Right ventricle myocardium superior (tissue), 1 donor: ENCODE results near the gene MGAT5. TPM values are rescaled to one million over a fixed set of nuclear protein-coding genes. Genes with fewer than 3 reads are reported as not detected.

Experiments
- ATAC-seq: fragments of 200-7000 bp; cut with Tn5 transposase; one replicate; pipeline ENCODE4 v1.9.1; 2020; ENCODE audit warnings: mild to moderate bottlenecking; ENCODE audit not compliant: poor library complexity
- DNase-seq: peaks from one replicate; pipeline ENCODE4 v3.0.0-alpha.2; 2020
- intact Hi-C: fragments of 100-400 bp; cut with DNase I; formaldehyde crosslinking; loops from one replicate; pipeline ENCODE4 v1.11.2; 2022
- total RNA-seq: library from RNA; stranded (reverse); fragmentation: NEBNext Ultra II Directional; extraction: Animal tissue kit (Norgen Biotek cat#: 25700); gene quantifications from one replicate; pipeline ENCODE4 v1.2.1, GENCODE V29; 2021
- donor health status: DM: no; HTN: yes; CAD: no; lungs with severe emphysema.

The MGAT5 gene
- total RNA-seq, 1 donor from 2014 or later = 82.8 TPM

DNA sequence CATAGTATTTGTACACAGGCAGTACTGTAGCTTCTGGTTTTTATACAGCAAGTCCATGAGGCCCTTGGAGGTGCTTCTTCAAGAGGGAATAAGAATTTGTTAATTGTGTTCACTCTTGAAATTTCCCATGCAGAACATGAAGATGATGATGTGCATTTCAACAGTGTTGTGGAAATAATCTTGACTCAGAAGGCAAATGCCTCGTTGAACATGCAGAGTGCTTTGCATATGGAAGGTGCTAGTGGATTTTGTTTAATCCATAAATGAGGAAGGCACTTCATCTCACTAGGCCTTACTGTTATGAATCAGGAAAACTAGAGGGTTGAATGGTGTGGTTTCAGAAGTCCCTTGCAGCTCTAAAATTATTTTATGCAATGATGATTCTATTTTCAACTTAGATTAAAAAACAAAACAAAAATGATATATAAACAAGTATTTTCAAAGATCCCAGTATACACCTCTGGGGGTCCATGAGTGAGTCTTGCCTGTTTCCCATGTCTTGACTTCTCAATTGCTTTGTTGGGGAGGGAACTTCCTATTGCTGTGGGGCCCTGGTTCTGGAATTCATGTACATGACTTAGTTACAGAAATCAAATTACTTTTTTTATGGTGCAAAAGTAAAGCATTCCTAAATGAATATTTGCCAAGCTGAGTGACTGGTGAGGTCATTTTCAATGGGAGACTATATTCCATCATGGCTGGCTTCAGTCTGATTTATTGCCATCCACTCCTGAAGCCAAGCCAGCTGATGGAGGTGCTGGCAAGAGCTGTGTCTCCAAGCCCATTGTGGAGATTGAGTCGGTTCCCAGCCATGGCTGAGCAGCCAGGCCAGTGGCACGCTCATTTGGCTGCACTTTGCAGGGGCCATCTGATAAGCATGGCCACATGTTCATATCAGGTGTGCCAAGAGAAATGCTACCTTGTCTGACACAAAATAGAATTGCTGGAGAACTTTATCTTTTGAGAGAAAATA, 56.5 kb downstream of the MGAT5 start:
- ATAC-seq (peak; percentile 12), DNase-seq (no peak)
- intact Hi-C loops = no loop called here

DNA sequence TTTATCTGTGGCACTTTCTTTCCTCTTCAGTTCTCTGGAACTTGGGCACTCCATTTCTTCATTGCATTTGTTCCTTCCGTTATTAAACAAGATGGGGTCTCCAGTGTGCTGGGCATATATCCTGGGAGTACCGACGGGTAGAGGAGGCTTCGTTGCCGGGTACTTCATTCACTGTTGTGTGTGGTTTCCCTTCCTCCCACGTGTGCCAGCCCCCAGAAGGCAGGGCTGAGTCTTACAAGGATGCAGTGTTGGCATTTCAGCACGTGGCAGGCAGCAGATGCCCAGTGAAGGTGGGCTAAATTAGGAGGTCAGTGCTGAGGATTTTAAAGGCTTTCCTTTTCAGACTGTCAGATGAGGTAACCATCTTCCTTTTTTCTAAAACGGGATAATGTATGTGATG, 58.6 kb downstream of the MGAT5 start:
- DNase-seq = no peak
- no peak for ATAC-seq
- intact Hi-C loops = no loop called here

- ATAC-seq (peak; percentile 13), DNase-seq (no peak)
- intact Hi-C loops = no loop called here
Observed at GRCh38 chr2:134314202-134314601, 60.3 kb downstream of the MGAT5 start.

DNA sequence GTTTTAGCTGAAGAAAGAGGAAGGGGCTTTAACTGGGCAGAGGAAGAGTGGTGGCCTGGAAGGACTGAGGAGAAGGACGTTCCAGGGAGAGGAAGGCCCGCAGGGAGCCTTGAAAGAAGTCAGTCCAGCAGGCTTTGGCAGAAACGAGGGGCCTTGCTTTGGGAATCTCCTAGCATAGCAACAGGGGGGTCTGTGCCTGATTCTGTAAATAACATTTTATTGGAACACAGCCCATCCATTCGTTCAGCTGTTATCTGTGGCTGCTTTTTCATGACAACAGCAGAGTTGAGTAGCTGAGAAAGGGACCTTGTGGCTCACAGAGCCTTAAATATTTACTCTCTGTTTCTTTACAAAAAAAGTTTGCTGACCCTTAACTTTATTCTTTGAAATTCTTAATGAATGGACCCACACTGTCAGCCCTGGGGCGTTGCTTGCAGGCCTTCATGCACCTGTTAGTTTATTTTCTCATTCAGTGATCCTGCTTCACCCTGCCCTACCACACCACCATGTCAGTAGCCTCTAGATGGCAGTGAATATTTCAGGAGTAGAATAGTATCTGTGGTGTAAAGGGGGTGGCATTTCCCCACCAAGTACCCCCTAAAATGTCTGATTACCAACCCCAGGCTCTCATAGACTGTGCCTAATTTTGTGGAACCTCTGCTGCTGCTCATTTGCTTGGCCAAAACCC, 61.0 kb downstream of the MGAT5 start:
- DNase-seq = no peak
- intact Hi-C loops = no loop called here
- peak; percentile 50 for ATAC-seq

GRCh38 chr2:134315471-134315870, 61.6 kb downstream of the MGAT5 start:
- DNase-seq (no peak), ATAC-seq (no peak)
- intact Hi-C loops = no loop called here

DNA sequence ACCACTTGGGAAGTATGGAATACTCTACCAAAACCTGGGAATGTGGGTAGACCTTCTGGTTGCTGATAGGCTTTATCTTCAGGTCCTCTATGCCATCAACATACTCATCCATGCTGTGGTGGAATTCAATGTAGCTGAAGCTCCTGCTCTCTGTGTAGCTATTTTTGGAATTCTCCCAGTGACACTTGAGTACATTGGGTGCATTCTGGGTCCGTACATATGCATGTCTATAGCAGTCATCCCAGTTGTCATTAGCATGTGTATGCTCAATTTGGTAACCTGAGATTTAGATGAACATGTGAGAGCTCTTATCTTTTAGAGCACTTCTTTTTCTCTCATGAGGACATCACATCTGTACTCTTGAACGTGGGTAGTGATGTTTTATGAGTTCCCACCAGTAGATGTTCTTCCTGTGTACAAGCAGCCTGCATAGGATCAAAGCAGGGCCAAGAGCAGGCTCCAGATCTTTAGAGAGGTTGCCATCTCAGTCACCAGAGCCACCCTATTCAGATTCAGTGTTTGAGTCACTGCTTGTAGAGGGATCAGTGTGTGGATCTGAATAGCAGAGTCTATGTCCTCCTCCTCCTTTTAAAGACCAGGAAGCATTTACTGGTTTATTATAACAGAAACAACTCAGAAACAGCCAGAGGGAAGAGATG, 65.9 kb downstream of the MGAT5 start:
- intact Hi-C loops = no loop called here
- ATAC-seq (no peak), DNase-seq (no peak)

- DNase-seq = no peak
- intact Hi-C loops = no loop called here
Observed at GRCh38 chr2:134320930-134321329, 67.1 kb downstream of the MGAT5 start.

DNA sequence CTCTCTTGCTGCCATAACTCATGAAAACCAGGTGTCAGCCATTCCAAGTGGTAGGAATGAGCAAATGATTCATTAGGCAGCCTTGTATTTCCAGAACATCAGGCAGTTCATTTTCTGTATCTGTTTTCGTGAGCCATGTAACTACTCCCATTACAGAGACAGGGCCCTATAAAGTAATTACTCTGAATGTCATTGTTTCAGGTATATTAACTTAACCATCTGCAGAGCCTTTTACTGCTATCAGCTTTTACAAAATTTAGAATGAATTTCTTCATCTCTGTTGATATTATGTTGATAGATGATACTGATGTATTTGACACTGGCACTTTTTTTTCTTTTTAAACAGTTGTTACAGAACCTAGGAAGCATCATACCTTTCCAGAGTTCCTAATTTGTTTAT, 69.9 kb downstream of the MGAT5 start:
- DNase-seq (no peak), ATAC-seq (no peak)
- intact Hi-C loops = no loop called here

More at GRCh38 chr2:134320930-134321329, 67.1 kb downstream of the MGAT5 start:
- no peak for ATAC-seq

GRCh38 chr2:134324430-134324829, 70.6 kb downstream of the MGAT5 start:
- intact Hi-C loops = no loop called here
- peak; percentile 8 for ATAC-seq
- no peak for DNase-seq

DNA sequence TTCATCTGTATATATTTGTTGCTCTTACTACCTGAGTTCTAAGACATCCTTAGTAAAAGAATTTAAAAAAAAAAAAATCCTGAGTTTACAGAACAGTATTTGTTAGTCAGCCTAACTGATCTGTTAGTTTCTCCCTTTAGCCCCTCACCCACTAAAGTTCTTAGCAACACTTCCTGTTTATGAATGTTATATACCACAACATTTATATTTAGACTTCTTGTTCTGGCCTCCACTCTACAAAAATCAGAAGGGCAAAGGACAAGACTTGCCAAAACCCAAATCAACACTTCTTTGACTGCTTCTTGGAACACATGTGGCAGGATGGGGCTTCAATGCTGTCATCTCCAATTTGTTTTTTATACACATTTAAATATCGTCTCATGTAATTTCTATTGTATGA, 71.1 kb downstream of the MGAT5 start:
- ATAC-seq (peak; percentile 65), DNase-seq (no peak)
- intact Hi-C loops = no loop called here

- DNase-seq (no peak), ATAC-seq (peak; percentile 41)
- intact Hi-C loops = no loop called here
Observed at GRCh38 chr2:134325696-134326095, 71.8 kb downstream of the MGAT5 start.

- DNase-seq = no peak
- intact Hi-C loops = no loop called here
- ATAC-seq = no peak
Observed at GRCh38 chr2:134327367-134327766, 73.5 kb downstream of the MGAT5 start.

DNA sequence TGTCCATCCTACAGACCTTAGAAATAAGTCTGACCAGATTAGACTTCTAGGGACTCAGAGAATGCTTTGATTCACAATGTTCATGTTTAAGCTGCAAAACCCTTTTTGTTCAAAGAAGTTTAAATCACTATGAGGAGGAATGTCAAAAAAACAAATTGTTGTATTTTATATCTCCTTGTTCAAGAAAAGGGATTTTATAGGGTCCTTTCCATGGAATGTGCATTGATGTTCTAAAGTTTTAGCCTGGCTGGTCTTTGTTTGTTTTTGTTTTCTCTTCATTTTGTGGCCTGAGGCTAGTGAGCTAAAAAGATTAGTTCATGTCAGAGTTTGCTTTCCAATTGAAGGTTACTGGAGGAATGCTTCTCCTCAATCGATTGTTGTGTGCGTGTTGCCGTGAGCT, 77.2 kb downstream of the MGAT5 start:
- DNase-seq (no peak), ATAC-seq (no peak)
- intact Hi-C loops = no loop called here

DNA sequence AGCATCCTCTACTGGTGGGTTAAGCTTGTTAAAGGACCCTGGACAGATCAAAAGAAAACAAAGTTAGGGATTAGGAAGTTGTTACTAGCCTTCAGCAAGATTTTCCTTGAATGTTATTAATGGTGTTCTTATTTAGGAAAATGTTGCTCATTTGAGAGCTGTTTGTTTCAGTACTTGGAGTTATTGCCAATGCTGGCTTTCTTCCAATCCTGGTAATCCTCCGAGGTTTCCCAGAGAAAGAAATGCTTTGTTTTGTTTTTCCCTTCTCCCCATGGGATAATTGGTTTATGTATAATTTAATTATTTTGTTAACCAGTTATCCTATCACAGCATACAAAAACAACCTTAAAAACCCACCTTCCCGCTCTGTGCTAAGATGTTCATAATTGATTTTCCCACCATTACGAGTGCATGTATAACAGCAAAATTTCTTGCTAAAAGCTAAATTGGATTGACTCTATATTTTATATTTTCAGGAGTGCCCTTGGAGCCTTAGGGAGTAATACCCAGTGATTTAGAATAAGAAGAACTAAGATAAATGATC, 79.8 kb downstream of the MGAT5 start:
- DNase-seq (no peak), ATAC-seq (no peak)

GRCh38 chr2:134334542-134335353, 80.9 kb downstream of the MGAT5 start:
- intact Hi-C loops = no loop called here
- DNase-seq = no peak
- no peak for ATAC-seq

More for the DNA sequence above, 79.8 kb downstream of the MGAT5 start:
- intact Hi-C loops = no loop called here

DNA sequence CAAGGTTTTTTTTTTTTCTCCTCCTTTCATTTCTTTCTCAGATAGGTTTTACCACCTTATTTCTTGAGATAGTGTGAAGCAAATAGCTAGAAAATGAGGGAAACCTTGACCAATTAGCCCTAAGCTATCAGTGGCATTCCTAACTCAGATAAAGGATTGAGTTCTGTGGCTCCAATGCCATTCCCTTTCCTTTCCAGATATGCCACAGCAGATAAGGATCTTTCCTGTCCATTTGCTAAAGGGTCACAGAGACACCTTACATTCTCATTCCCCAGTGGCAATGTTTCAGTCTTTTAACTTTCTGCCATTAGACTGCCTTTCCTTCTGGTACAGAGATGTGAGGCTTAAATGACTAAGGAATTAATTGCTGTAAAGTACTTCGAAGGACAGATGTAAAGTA, 81.7 kb downstream of the MGAT5 start:
- ATAC-seq (no peak), DNase-seq (no peak)
- intact Hi-C loops = no loop called here

DNA sequence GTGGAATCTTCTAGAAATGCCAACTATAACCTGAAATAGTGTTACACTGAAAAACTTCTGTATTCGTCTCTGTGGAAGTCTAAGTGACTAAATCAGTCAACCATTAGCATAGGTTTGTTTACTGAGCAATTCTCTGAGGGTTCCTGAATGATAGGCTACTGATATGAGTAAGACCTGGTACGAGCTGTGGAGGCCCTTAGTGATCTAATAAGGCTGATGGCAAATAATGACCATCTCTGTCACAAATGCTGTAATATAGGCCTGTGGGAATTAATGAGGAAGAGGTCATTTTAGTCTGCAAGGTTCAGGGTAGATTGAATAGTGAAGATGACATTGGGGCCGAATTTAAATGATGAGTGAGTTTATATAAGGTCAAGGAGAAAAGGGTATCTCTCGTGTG, 82.5 kb downstream of the MGAT5 start:
- ATAC-seq (no peak), DNase-seq (no peak)
- intact Hi-C loops = no loop called here

- intact Hi-C loops = no loop called here
- DNase-seq (no peak), ATAC-seq (peak; percentile 16)
Observed at GRCh38 chr2:134336921-134337320, 83.0 kb downstream of the MGAT5 start.
